Esophagus muscularis mucosa (tissue), 4 donors: ENCODE measurements around the gene OR3A3. TPM values are rescaled to one million over a fixed set of nuclear protein-coding genes. Genes with fewer than 3 reads are reported as not detected.

ENCODE experiments used
- DNase-seq: peaks from one replicate; pipeline ENCODE4 v3.0.0-alpha.2; 2017; ENCODE audit errors: extremely low spot score
- H3K27ac ChIP-seq, 4 donors: fragments of 200-600 bp; sonication (generic); replicated peaks in 1 of 4; 1 replicate in 3 of 4; 2 replicates in 1 of 4; pipeline ENCODE4 v1.5.1; 2016 to 2019; ENCODE audit warnings: mild to moderate bottlenecking in 1 of 4
- H3K27me3 ChIP-seq, 4 donors: fragments of 200-600 bp; sonication (generic); one replicate each; pipeline versions ENCODE4 v1.5.1 to v1.6.0; 2016 to 2019
- H3K36me3 ChIP-seq, 4 donors: fragments of 200-600 bp; sonication (generic); one replicate each; pipeline ENCODE4 v1.5.1; 2016 to 2019
- H3K4me1 ChIP-seq, 4 donors: fragments of 200-600 bp; sonication (generic); one replicate each; pipeline ENCODE4 v1.5.1; 2016 to 2019
- H3K4me3 ChIP-seq, 4 donors: fragments of 200-600 bp; sonication (generic); 1 replicate in 2 of 4; 2 replicates in 2 of 4; pipeline ENCODE4 v1.5.1; 2016 to 2019; ENCODE audit warnings: mild to moderate bottlenecking in 4 of 4, moderate library complexity in 1 of 4
- H3K9me3 ChIP-seq, 4 donors: fragments of 200-600 bp; sonication (generic); 1 replicate in 3 of 4; 2 replicates in 1 of 4; pipeline ENCODE4 v1.5.1; 2016 to 2019
- EP300 ChIP-seq: sonication (generic); formaldehyde crosslinking; IDR thresholded peaks from one replicate; pipeline ENCODE4 v1.6.1; 2017; ENCODE audit warnings: antibody characterized with exemption
- POLR2A ChIP-seq: fragments of 450-650 bp; IDR thresholded peaks from one replicate; pipeline ENCODE4 v1.6.1; 2017; ENCODE audit warnings: antibody characterized with exemption, moderate library complexity, mild to moderate bottlenecking, low read depth
- POLR2AphosphoS5 ChIP-seq, 2 donors: sonication (generic); formaldehyde crosslinking; IDR thresholded peaks; one replicate each; pipeline ENCODE4 v1.6.1; 2017; ENCODE audit warnings: antibody characterized with exemption in 2 of 2
- WGBS: methylation state at CpG from one replicate; pipeline ENCODE4 v1.1.5; 2018; 5-methylcytosine and 5-hydroxymethylcytosine counted together
- intact Hi-C: fragments of 100-400 bp; cut with DNase I; formaldehyde crosslinking; loops from one replicate; pipeline ENCODE4 v1.15.1; 2023
- small RNA-seq, 3 donors: library from RNA; depleted of rRNA; stranded (forward); fragments of <200 nt; gene quantifications; one replicate each; pipeline ENCODE3, GENCODE V24; 2016
- total RNA-seq, 4 donors: library from RNA; depleted of rRNA; stranded (reverse); fragments of >200 nt; gene quantifications; one replicate each; pipeline versions ENCODE4 v1.1.0 to v1.2.1, GENCODE V29; 2016
- TF ChIP-seq, protein P1 (sequence below), 3 experiments: fragments of 200-600 bp in 2 of 3; fragments of 450-650 bp in 1 of 3; sonication (generic) in 2 of 3; IDR thresholded peaks; one replicate each; pipeline ENCODE4 v1.5.1; 2017 to 2019; ENCODE audit warnings: antibody characterized with exemption in 3 of 3, mild to moderate bottlenecking in 2 of 3, moderate library complexity in 1 of 3

OR3A3 gene
- total RNA-seq, 4 donors from 2014 or later: not detected

DNA sequence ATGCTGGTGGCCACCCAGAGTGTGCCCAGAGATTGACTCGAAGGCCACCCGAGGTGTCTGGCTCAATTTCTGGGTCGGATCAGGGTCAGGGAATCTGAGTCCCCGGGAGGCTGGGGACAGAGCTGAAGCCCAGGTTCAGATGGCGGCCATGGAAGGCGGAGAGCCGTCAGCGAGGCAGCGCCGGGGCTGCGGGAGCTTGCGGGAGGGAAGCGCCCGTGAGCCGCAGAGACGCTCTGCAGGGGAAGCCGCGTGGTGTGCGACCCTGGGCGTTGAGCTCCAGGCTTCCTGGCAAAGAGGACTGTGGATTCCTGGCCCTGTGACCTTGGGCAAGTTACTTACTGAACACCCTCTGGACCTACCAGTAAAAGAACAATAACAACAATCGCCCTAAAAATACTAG, 61.0 kb downstream of the OR3A3 start:
- H3K9me3 ChIP-seq: no peaks in the 10 kb centered on the region
- no peaks in the 10 kb centered on the region for H3K4me1 ChIP-seq
- H3K36me3 ChIP-seq: no peaks in the 10 kb centered on the region
- WGBS: 91% methylated on average over 19 of the region's 21 CpGs
- no peak overlapping the region for H3K27ac ChIP-seq
- H3K4me3 ChIP-seq: no peak overlapping the region
- intact Hi-C loops: no loop called here
- no peak for DNase-seq
- TF ChIP-seq, protein P1, sequence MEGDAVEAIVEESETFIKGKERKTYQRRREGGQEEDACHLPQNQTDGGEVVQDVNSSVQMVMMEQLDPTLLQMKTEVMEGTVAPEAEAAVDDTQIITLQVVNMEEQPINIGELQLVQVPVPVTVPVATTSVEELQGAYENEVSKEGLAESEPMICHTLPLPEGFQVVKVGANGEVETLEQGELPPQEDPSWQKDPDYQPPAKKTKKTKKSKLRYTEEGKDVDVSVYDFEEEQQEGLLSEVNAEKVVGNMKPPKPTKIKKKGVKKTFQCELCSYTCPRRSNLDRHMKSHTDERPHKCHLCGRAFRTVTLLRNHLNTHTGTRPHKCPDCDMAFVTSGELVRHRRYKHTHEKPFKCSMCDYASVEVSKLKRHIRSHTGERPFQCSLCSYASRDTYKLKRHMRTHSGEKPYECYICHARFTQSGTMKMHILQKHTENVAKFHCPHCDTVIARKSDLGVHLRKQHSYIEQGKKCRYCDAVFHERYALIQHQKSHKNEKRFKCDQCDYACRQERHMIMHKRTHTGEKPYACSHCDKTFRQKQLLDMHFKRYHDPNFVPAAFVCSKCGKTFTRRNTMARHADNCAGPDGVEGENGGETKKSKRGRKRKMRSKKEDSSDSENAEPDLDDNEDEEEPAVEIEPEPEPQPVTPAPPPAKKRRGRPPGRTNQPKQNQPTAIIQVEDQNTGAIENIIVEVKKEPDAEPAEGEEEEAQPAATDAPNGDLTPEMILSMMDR (IDR thresholded peaks at IDR 0.05): no peak
- no peak for TF ChIP-seq POLR2A
- TF ChIP-seq POLR2AphosphoS5 (IDR thresholded peaks at IDR 0.05): no peak
- TF ChIP-seq EP300: no peak
- H3K27me3 ChIP-seq: no peaks in the 10 kb centered on the region

Small RNA genes lying within 50 kb of the gene (small RNA-seq; reads per million reads assigned to genes)
- 0 reads per million in 3 donors for gene OR1AC1P

Other genes with a start within 250 kb of the OR3A3 start
- not detected for gene OR1A2, start 213.9 kb upstream of the OR3A3 start, total RNA-seq
- not detected for gene OR1A1, start 203.7 kb upstream of the OR3A3 start, total RNA-seq
- gene OR3A1, start 113.0 kb upstream of the OR3A3 start, total RNA-seq: not detected
- gene OR3A2, start 25.1 kb upstream of the OR3A3 start, total RNA-seq: under 1 TPM in 1 of 4 donors, not detected in 3; 0.65 TPM
- not detected for gene OR1E1, start 13.0 kb upstream of the OR3A3 start, total RNA-seq
- not detected for gene OR1E2, start 22.5 kb downstream of the OR3A3 start, total RNA-seq
- gene SPATA22, start 60.4 kb downstream of the OR3A3 start, total RNA-seq: under 1 TPM in 2 of 4 donors, not detected in 2; 0.39 to 0.50 TPM
- 1 to 10 TPM; 1.7 to 2.9 (median 2.5) TPM for gene ASPA, start 64.6 kb downstream of the OR3A3 start, total RNA-seq
- under 1 TPM; 0.26 to 0.83 (median 0.45) TPM for gene TRPV3, start 146.4 kb downstream of the OR3A3 start, total RNA-seq
- 1 to 10 TPM; 2.0 to 5.0 (median 3.1) TPM for gene TRPV1, start 198.0 kb downstream of the OR3A3 start, total RNA-seq
- gene SHPK, start 224.9 kb downstream of the OR3A3 start, total RNA-seq: 10 to 100 TPM in 1 of 4 donors, 1 to 10 TPM in 3; 5.0 to 10.7 (median 5.6) TPM
- gene CTNS, start 225.4 kb downstream of the OR3A3 start, total RNA-seq: 10 to 100 TPM; 10.4 to 20.3 (median 15.5) TPM